Vagina (tissue), 2 donors: Measurements from ENCODE around the gene RELA. TPM values are rescaled to one million over a fixed set of nuclear protein-coding genes. Genes with fewer than 3 reads are reported as not detected.
"Not testable (repeated sequence)": the region's sequence is repeated elsewhere in the genome, so short reads cannot be mapped to it uniquely, and the experiment has no call there.

Experiments used
- DNase-seq, 2 donors: peaks; one replicate each; pipeline ENCODE4 v3.0.0-alpha.2; 2017; ENCODE audit errors: extremely low spot score in 2 of 2
- H3K27ac ChIP-seq: fragments of 200-600 bp; sonication (generic); one replicate; pipeline ENCODE4 v1.5.1; 2019
- H3K27me3 ChIP-seq: fragments of 200-600 bp; sonication (generic); one replicate; pipeline ENCODE4 v1.5.1; 2019
- H3K36me3 ChIP-seq, 2 donors: fragments of 200-600 bp; sonication (generic); one replicate each; pipeline ENCODE4 v1.5.1; 2017 to 2019
- H3K4me1 ChIP-seq: fragments of 200-600 bp; sonication (generic); one replicate; pipeline ENCODE4 v1.5.1; 2019
- H3K4me3 ChIP-seq, 2 donors: fragments of 200-600 bp; sonication (generic); 1 replicate in 1 of 2; 2 replicates in 1 of 2; pipeline ENCODE4 v1.5.1; 2016 to 2019
- H3K9me3 ChIP-seq: fragments of 200-600 bp; sonication (generic); one replicate; pipeline ENCODE4 v1.5.1; 2019
- CTCF ChIP-seq, 3 experiments: fragments of 450-650 bp in 2 of 3; fragments of 200-600 bp in 1 of 3; sonication (generic) in 1 of 3; IDR thresholded peaks; one replicate each; pipeline ENCODE4 v1.5.1; 2017 to 2019; ENCODE audit warnings: antibody characterized with exemption in 3 of 3, mild to moderate bottlenecking in 2 of 3, moderate library complexity in 2 of 3
- POLR2A ChIP-seq, 2 donors: fragments of 450-650 bp; IDR thresholded peaks; one replicate each; pipeline ENCODE4 v1.6.1; 2017; ENCODE audit warnings: antibody characterized with exemption in 2 of 2, mild to moderate bottlenecking in 2 of 2, moderate library complexity in 2 of 2
- POLR2AphosphoS5 ChIP-seq, 2 donors: sonication (generic); formaldehyde crosslinking; IDR thresholded peaks; one replicate each; pipeline ENCODE4 v1.9.0; 2017; ENCODE audit warnings: antibody characterized with exemption in 2 of 2, mild to moderate bottlenecking in 2 of 2, low read depth in 1 of 2; ENCODE audit not compliant: insufficient read depth in 1 of 2
- intact Hi-C: fragments of 100-400 bp; cut with DNase I; formaldehyde crosslinking; loops from one replicate; pipeline ENCODE4 v1.15.1; 2023
- total RNA-seq: library from RNA; depleted of rRNA; stranded (reverse); fragments of >200 nt; gene quantifications from one replicate; pipeline ENCODE4 v1.2.3, GENCODE V29; 2016

RELA gene
- total RNA-seq, 1 donor from 2014 or later: 59.2 TPM

- intact Hi-C loops: no loop called here
- DNase-seq: no peak
- H3K36me3 ChIP-seq: no peaks in the 10 kb centered on the region
- H3K4me1 ChIP-seq: no peaks in the 10 kb centered on the region
- no peak overlapping the region for H3K4me3 ChIP-seq
- no peaks in the 10 kb centered on the region for H3K9me3 ChIP-seq
- H3K27ac ChIP-seq: no peak overlapping the region
- no peaks in the 10 kb centered on the region for H3K27me3 ChIP-seq
- no peak for TF ChIP-seq POLR2AphosphoS5 (IDR thresholded peaks at IDR 0.05; ENCODE audit: insufficient read depth in 1 of 2, low read depth in 1 of 2)
- TF ChIP-seq POLR2A (IDR thresholded peaks at IDR 0.05): no peak
- TF ChIP-seq CTCF (IDR thresholded peaks at IDR 0.05): no peak
Observed at GRCh38 chr11:65692367-65692766, 29.7 kb upstream of the RELA start.

GRCh38 chr11:65691847-65692246 lies 29.1 kb upstream of the RELA start:
- H3K27me3 ChIP-seq, H3K4me3 ChIP-seq, intact Hi-C loops, H3K4me1 ChIP-seq, H3K27ac ChIP-seq, H3K9me3 ChIP-seq, H3K36me3 ChIP-seq, DNase-seq: not testable (repeated sequence)

GRCh38 chr11:65685981-65686380 lies 23.3 kb upstream of the RELA start:
- H3K36me3 ChIP-seq: no peaks in the 10 kb centered on the region
- no peak overlapping the region for H3K4me3 ChIP-seq
- intact Hi-C loops: no loop called here
- DNase-seq: no peak
- no peaks in the 10 kb centered on the region for H3K4me1 ChIP-seq
- H3K9me3 ChIP-seq: no peaks in the 10 kb centered on the region
- H3K27me3 ChIP-seq: no peaks in the 10 kb centered on the region
- TF ChIP-seq POLR2AphosphoS5 (IDR thresholded peaks at IDR 0.05; ENCODE audit: insufficient read depth in 1 of 2, low read depth in 1 of 2) (no peak), POLR2A (IDR thresholded peaks at IDR 0.05) (no peak), CTCF (IDR thresholded peaks at IDR 0.05) (no peak)
- H3K27ac ChIP-seq: no peak overlapping the region

- H3K4me3 ChIP-seq, H3K9me3 ChIP-seq, H3K27ac ChIP-seq, DNase-seq, H3K27me3 ChIP-seq, H3K4me1 ChIP-seq, intact Hi-C loops, H3K36me3 ChIP-seq: not testable (repeated sequence)
Observed at GRCh38 chr11:65683480-65683879, 20.8 kb upstream of the RELA start.

- Histone ChIP-seq H3K27ac (no peak overlapping the region), H3K4me3 (no peak overlapping the region), H3K9me3 (no peaks in the 10 kb centered on the region), H3K27me3 (no peaks in the 10 kb centered on the region), H3K36me3 (no peaks in the 10 kb centered on the region), H3K4me1 (no peaks in the 10 kb centered on the region)
- no peak for DNase-seq
- TF ChIP-seq POLR2AphosphoS5 (IDR thresholded peaks at IDR 0.05; ENCODE audit: insufficient read depth in 1 of 2, low read depth in 1 of 2): no peak
- TF ChIP-seq CTCF (IDR thresholded peaks at IDR 0.05): no peak
- TF ChIP-seq POLR2A (IDR thresholded peaks at IDR 0.05): no peak
- intact Hi-C loops: no loop called here
Observed at GRCh38 chr11:65680192-65680743, 17.6 kb upstream of the RELA start.

GRCh38 chr11:65672982-65673381 lies 10.3 kb upstream of the RELA start:
- no peaks in the 10 kb centered on the region for H3K27me3 ChIP-seq
- no peak overlapping the region for H3K27ac ChIP-seq
- intact Hi-C loops: no loop called here
- H3K4me3 ChIP-seq: no peak overlapping the region
- no peak for DNase-seq
- no peaks in the 10 kb centered on the region for H3K4me1 ChIP-seq
- H3K36me3 ChIP-seq: no peaks in the 10 kb centered on the region
- TF ChIP-seq CTCF (IDR thresholded peaks at IDR 0.05) (no peak), POLR2A (IDR thresholded peaks at IDR 0.05) (no peak), POLR2AphosphoS5 (IDR thresholded peaks at IDR 0.05; ENCODE audit: insufficient read depth in 1 of 2, low read depth in 1 of 2) (no peak)
- no peaks in the 10 kb centered on the region for H3K9me3 ChIP-seq
